HepG2 (cell line): ENCODE data around the gene IL17C. TPM values are rescaled to one million over a fixed set of nuclear protein-coding genes. Genes with fewer than 3 reads are reported as not detected.

Experiments
- EHMT2 ChIP-seq: fragments of 200-600 bp; sonication (generic); IDR thresholded peaks from 2 replicates; pipeline ENCODE4 v1.7.0; 2017; ENCODE audit warnings: antibody characterized with exemption, low read depth, low read length, borderline replicate concordance
- EZH2 ChIP-seq: conservative IDR thresholded peaks from 2 replicates; pipeline ENCODE4 v1.6.1; 2012; ENCODE audit warnings: mild to moderate bottlenecking, low read depth, low read length, moderate library complexity
- HNF1A ChIP-seq, 2 experiments: sonication (generic) in 1 of 2; formaldehyde crosslinking in 1 of 2; IDR thresholded peaks; 2 replicates each; pipeline versions ENCODE4 v1.4.0 to v1.6.1; 2016 to 2020; ENCODE audit warnings: borderline replicate concordance in 1 of 2, low read depth in 1 of 2, mild to moderate bottlenecking in 1 of 2, missing genetic modification reagents in 1 of 2
- NFIB ChIP-seq: sonication (generic); formaldehyde crosslinking; IDR thresholded peaks from 2 replicates; pipeline ENCODE4 v1.9.0; 2021; ENCODE audit warnings: missing genetic modification reagents, mild to moderate bottlenecking, borderline replicate concordance
- SCMH1 ChIP-seq: sonication (generic); formaldehyde crosslinking; IDR thresholded peaks from 2 replicates; pipeline ENCODE4 v1.9.0; 2021; ENCODE audit warnings: missing genetic modification reagents, mild to moderate bottlenecking, borderline replicate concordance
- SNAI1 ChIP-seq: sonication (generic); formaldehyde crosslinking; IDR thresholded peaks from 2 replicates; pipeline ENCODE4 v1.5.0; 2020; ENCODE audit warnings: mild to moderate bottlenecking, missing genetic modification reagents, borderline replicate concordance
- SNAPC2 ChIP-seq: sonication (generic); formaldehyde crosslinking; IDR thresholded peaks from 2 replicates; pipeline ENCODE4 v1.8.1; 2022; ENCODE audit warnings: mild to moderate bottlenecking, missing genetic modification reagents
- SNRNP70 ChIP-seq: fragments of 200-400 bp; formaldehyde crosslinking; IDR thresholded peaks from 2 replicates; pipeline ENCODE4 v1.6.1; 2017; ENCODE audit warnings: mild to moderate bottlenecking, low read depth, low read length, moderate library complexity
- SP4 ChIP-seq: sonication (generic); formaldehyde crosslinking; IDR thresholded peaks from 2 replicates; pipeline ENCODE4 v1.8.1; 2023; ENCODE audit warnings: mild to moderate bottlenecking, missing genetic modification reagents
- SRSF1 ChIP-seq: fragments of 200-400 bp; formaldehyde crosslinking; optimal IDR thresholded peaks from 2 replicates; pipeline ENCODE3; 2017; ENCODE audit warnings: mild to moderate bottlenecking, low read depth, low read length, moderate library complexity
- SYNCRIP ChIP-seq: fragments of 200-400 bp; formaldehyde crosslinking; IDR thresholded peaks from 2 replicates; pipeline ENCODE4 v1.6.1; 2018; ENCODE audit warnings: mild to moderate bottlenecking, low read depth, low read length; ENCODE audit not compliant: insufficient read depth
- TAF1 ChIP-seq: sonication (generic); formaldehyde crosslinking; IDR thresholded peaks from 2 replicates; pipeline ENCODE4 v1.4.0; 2020; ENCODE audit warnings: missing genetic modification reagents
- THAP11 ChIP-seq: IDR thresholded peaks from 2 replicates; pipeline ENCODE4 v1.6.1; 2016; ENCODE audit warnings: missing biosample characterization, missing genetic modification reagents
- U2AF2 ChIP-seq: fragments of 200-400 bp; formaldehyde crosslinking; IDR thresholded peaks from 2 replicates; pipeline ENCODE4 v1.6.1; 2017; ENCODE audit warnings: low read depth, mild to moderate bottlenecking, low read length
- ZBTB42 ChIP-seq: sonication (generic); formaldehyde crosslinking; IDR thresholded peaks from 2 replicates; pipeline ENCODE4 v1.5.0; 2020; ENCODE audit warnings: mild to moderate bottlenecking, missing genetic modification reagents
- ZC3H4 ChIP-seq: sonication (generic); formaldehyde crosslinking; IDR thresholded peaks from 2 replicates; pipeline ENCODE4 v1.4.0; 2020; ENCODE audit warnings: missing genetic modification reagents, borderline replicate concordance
- ZEB1 ChIP-seq: IDR thresholded peaks from 2 replicates; pipeline ENCODE4 v1.6.1; 2012; ENCODE audit warnings: mild to moderate bottlenecking, low read depth, inconsistent platforms; ENCODE audit not compliant: insufficient replicate concordance
- ZFY ChIP-seq: sonication (generic); formaldehyde crosslinking; IDR thresholded peaks from 2 replicates; pipeline ENCODE4 v1.4.0; 2020; ENCODE audit warnings: missing genetic modification reagents
- ZNF160 ChIP-seq: sonication (generic); formaldehyde crosslinking; IDR thresholded peaks from 2 replicates; pipeline ENCODE4 v1.8.0; 2022; ENCODE audit warnings: mild to moderate bottlenecking, inconsistent platforms, missing genetic modification reagents
- ZNF24 ChIP-seq: fragments of 450-650 bp; IDR thresholded peaks from 2 replicates; pipeline ENCODE4 v1.6.1; 2017; ENCODE audit warnings: antibody characterized with exemption, mild to moderate bottlenecking
- ZNF251 ChIP-seq: sonication (generic); formaldehyde crosslinking; IDR thresholded peaks from 2 replicates; pipeline ENCODE4 v1.9.0; 2021; ENCODE audit warnings: mild to moderate bottlenecking, missing genetic modification reagents
- ZNF292 ChIP-seq: sonication (generic); formaldehyde crosslinking; IDR thresholded peaks from 2 replicates; pipeline ENCODE4 v1.8.1; 2022; ENCODE audit warnings: mild to moderate bottlenecking, low read depth, missing genetic modification reagents, borderline replicate concordance
- ZNF34 ChIP-seq: sonication (generic); formaldehyde crosslinking; IDR thresholded peaks from 2 replicates; pipeline ENCODE4 v1.4.0; 2020; ENCODE audit warnings: mild to moderate bottlenecking, missing genetic modification reagents, borderline replicate concordance
- ZNF556 ChIP-seq: sonication (generic); formaldehyde crosslinking; IDR thresholded peaks from 2 replicates; pipeline ENCODE4 v1.4.0; 2020; ENCODE audit warnings: mild to moderate bottlenecking, missing genetic modification reagents, borderline replicate concordance
- ZNF678 ChIP-seq: sonication (generic); formaldehyde crosslinking; IDR thresholded peaks from 2 replicates; pipeline ENCODE4 v1.4.0; 2020; ENCODE audit warnings: mild to moderate bottlenecking, missing genetic modification reagents
- ZNF768 ChIP-seq: sonication (generic); formaldehyde crosslinking; IDR thresholded peaks from 2 replicates; pipeline ENCODE4 v1.4.0; 2020; ENCODE audit warnings: missing genetic modification reagents
- ZSCAN21 ChIP-seq: sonication (generic); formaldehyde crosslinking; IDR thresholded peaks from 2 replicates; pipeline ENCODE4 v1.8.0; 2022; ENCODE audit warnings: mild to moderate bottlenecking, missing genetic modification reagents, moderate library complexity, borderline replicate concordance
- polyA plus RNA-seq, 8 experiments: library from polyadenylated mRNA; depleted of rRNA in 3 of 8; stranded (reverse) in 7 of 8; unstranded in 1 of 8; fragments of >200 nt; fragmentation: Illumina TruSeq in 4 of 8; extraction: Trizol in 4 of 8; gene quantifications; 2 replicates each; pipeline versions ENCODE4 v1.2.1 to v1.2.3, GENCODE V29; 2011 to 2016; ENCODE audit warnings: low read depth in 4 of 8, missing spikeins in 1 of 8, mixed read lengths in 1 of 8; ENCODE audit not compliant: insufficient read depth in 1 of 8
- total RNA-seq, 5 experiments: library from RNA; depleted of rRNA; stranded (reverse); fragments of >200 nt; fragmentation: Illumina TruSeq; extraction: Trizol; gene quantifications; 2 replicates each; pipeline ENCODE4 v1.2.3, GENCODE V29; 2016; ENCODE audit warnings: low read depth in 1 of 5

Gene IL17C
- total and polyA plus RNA-seq, 2 of the 13 experiments (the other 11 are each of a cell fraction or from before 2014, with no cell fraction given) = not detected

GRCh38 chr16:88649924-88650748 is 11.8 kb downstream of the IL17C start (continued):
- TF ChIP-seq SP4 (CRISPR knock-in tag) (peak; percentile 60; the same call in 1 of the 2 replicates), SNRNP70 (no peak), ZNF34 (CRISPR knock-in tag) (no peak), SYNCRIP (no peak), SRSF1 (peak; percentile 7), ZNF251 (CRISPR knock-in tag) (0 out of 2 replicates have a peak, but pooled peaks have one; percentile 51), ZSCAN21 (0 out of 2 replicates have a peak, but pooled peaks have one; percentile 7), ZNF678 (CRISPR knock-in tag) (no peak), NFIB (CRISPR knock-in tag) (no peak), ZNF768 (CRISPR knock-in tag) (peak; percentile 14; the same call in 1 of the 2 replicates), ZBTB42 (no peak), SNAPC2 (CRISPR knock-in tag) (no peak; the same call in 1 of the 2 replicates), EZH2 (no peak), ZEB1 (no peak), THAP11 (CRISPR knock-in tag) (no peak), SNAI1 (CRISPR knock-in tag) (no peak), ZNF160 (0 out of 2 replicates have a peak, but pooled peaks have one; percentile 32), ZNF292 (0 out of 2 replicates have a peak, but pooled peaks have one; percentile 0), ZNF556 (CRISPR knock-in tag) (peak; percentile 47; the same call in 1 of the 2 replicates), ZFY (CRISPR knock-in tag) (no peak), HNF1A (IDR thresholded peaks at IDR 0.05; ENCODE audit: low read depth) (no peak), HNF1A (CRISPR knock-in tag; IDR thresholded peaks at IDR 0.05; ENCODE audit: borderline replicate concordance) (peak; percentile 32; the same call in 1 of the 2 replicates), SCMH1 (CRISPR knock-in tag) (no peak), ZNF24 (no peak), EHMT2 (no peak), U2AF2 (no peak), ZC3H4 (CRISPR knock-in tag) (no peak), TAF1 (CRISPR knock-in tag) (0 out of 2 replicates have a peak, but pooled peaks have one; percentile 8)
